ENCODE measurements around the gene PTPRD. TPM values are rescaled to one million over a fixed set of nuclear protein-coding genes. Genes with fewer than 3 reads are reported as not detected.
A peak's percentile ranks its signal among the peaks of the same experiment; 100 is the strongest.
"Not testable (repeated sequence)": the region's sequence is repeated elsewhere in the genome, so short reads cannot be mapped to it uniquely, and the experiment has no call there.

PTPRD gene
- total RNA-seq, 1 experiment from 2014 or later = 32.5 TPM

DNA sequence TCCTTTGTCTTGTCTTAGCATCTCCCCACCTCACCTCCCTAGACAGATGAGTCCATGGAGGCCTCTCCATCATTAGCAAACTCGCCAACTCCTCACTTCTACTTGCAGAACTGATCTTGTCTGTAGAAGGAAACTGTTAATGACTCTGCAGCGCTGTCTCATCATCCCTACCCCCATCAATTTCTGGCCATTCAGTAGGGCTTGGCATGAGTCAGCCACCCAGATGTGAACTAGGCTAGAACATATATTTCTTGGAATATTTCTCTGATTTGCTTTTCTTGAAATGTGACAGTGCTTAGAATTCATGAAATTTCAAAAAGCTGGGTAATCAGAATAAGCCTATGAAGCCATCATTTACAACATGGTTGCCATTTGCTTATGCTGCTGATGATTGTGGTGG lies 1688.2 kb downstream of the PTPRD start:
- Histone ChIP-seq H3K4me1 (ENCODE audit: insufficient read depth, low read length) (no peaks in the 10 kb centered on the region), H3T11ph (ENCODE audit: low read length) (no peak overlapping the region), H3K4ac (ENCODE audit: low read depth, low read length) (no peak overlapping the region), H3K4me2 (ENCODE audit: insufficient read depth, insufficient read length, low read length) (no peak overlapping the region), H3K23ac (ENCODE audit: insufficient read length, low read depth, low read length) (no peak overlapping the region), H3K23me2 (ENCODE audit: insufficient read length, low read depth, low read length, poor library complexity, severe bottlenecking) (no peaks in the 10 kb centered on the region), H3K9me3 (ENCODE audit: control insufficient read depth, low read depth, low read length) (no peaks in the 10 kb centered on the region), H2BK20ac (ENCODE audit: low read depth, low read length, poor library complexity, severe bottlenecking) (no peak overlapping the region), H3K79me2 (ENCODE audit: insufficient read depth, low read length) (no peaks in the 10 kb centered on the region), H3K14ac (ENCODE audit: insufficient read depth, low read length) (no peak overlapping the region), H3K27me3 (ENCODE audit: insufficient read depth, low read length) (no peaks in the 10 kb centered on the region), H3K9ac (ENCODE audit: extremely low read depth, insufficient read length, low read length) (no peak overlapping the region), H2BK120ac (ENCODE audit: low read depth, low read length, poor library complexity, severe bottlenecking) (no peak overlapping the region), H4K20me1 (ENCODE audit: control insufficient read depth, insufficient read depth, insufficient read length) (no peaks in the 10 kb centered on the region), H3K56ac (ENCODE audit: insufficient read length, low read depth, low read length) (no peak overlapping the region), H3K18ac (ENCODE audit: insufficient read length, low read depth, low read length) (no peak overlapping the region), H3K79me1 (ENCODE audit: insufficient read depth, low read depth, low read length, poor library complexity, severe bottlenecking) (no peaks in the 10 kb centered on the region), H2BK15ac (ENCODE audit: low read depth, low read length) (no peak overlapping the region), H2AK5ac (ENCODE audit: insufficient read length, low read length) (no peak overlapping the region), H4K8ac (replicated peaks; ENCODE audit: insufficient read length, low read depth, low read length) (no peak overlapping the region), H2AFZ (ENCODE audit: low read length) (no peak overlapping the region), H3K27ac (ENCODE audit: insufficient read length, low read depth, low read length) (no peak overlapping the region), H2BK12ac (ENCODE audit: insufficient read length, low read depth, low read length) (no peak overlapping the region), H4K5ac (ENCODE audit: insufficient read length, low read depth, low read length) (no peak overlapping the region), H2BK5ac (ENCODE audit: insufficient read length, low read length) (no peak overlapping the region), H4K91ac (ENCODE audit: insufficient read length, low read depth, low read length) (no peak overlapping the region)
- H3K27ac Mint-ChIP-seq = peak overlapping the region in 1 of 3 experiments; percentile 44; a peak in 1 of 7 replicates
- TF ChIP-seq, protein P1, sequence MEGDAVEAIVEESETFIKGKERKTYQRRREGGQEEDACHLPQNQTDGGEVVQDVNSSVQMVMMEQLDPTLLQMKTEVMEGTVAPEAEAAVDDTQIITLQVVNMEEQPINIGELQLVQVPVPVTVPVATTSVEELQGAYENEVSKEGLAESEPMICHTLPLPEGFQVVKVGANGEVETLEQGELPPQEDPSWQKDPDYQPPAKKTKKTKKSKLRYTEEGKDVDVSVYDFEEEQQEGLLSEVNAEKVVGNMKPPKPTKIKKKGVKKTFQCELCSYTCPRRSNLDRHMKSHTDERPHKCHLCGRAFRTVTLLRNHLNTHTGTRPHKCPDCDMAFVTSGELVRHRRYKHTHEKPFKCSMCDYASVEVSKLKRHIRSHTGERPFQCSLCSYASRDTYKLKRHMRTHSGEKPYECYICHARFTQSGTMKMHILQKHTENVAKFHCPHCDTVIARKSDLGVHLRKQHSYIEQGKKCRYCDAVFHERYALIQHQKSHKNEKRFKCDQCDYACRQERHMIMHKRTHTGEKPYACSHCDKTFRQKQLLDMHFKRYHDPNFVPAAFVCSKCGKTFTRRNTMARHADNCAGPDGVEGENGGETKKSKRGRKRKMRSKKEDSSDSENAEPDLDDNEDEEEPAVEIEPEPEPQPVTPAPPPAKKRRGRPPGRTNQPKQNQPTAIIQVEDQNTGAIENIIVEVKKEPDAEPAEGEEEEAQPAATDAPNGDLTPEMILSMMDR (conservative IDR thresholded peaks at IDR 0.05) = no peak
- H3K4me1 Mint-ChIP-seq = no peaks in the 10 kb centered on the region
- no CpG with 5 or more reads among the region's 2 CpGs for WGBS (ENCODE audit: extremely low coverage, insufficient read length, low lambda C conversion rate)
- H3K4me3 Mint-ChIP-seq = no peak overlapping the region
- no peaks in the 10 kb centered on the region for H3K27me3 Mint-ChIP-seq (ENCODE audit: low read depth)
- no peaks in the 10 kb centered on the region; a peak in 1 of 5 replicates for H3K9me3 Mint-ChIP-seq
- H3K36me3 Mint-ChIP-seq (ENCODE audit: insufficient read depth in 1 of 3, low read depth in 3 of 3) = no peaks in the 10 kb centered on the region
- DNase-seq = no peak

DNA sequence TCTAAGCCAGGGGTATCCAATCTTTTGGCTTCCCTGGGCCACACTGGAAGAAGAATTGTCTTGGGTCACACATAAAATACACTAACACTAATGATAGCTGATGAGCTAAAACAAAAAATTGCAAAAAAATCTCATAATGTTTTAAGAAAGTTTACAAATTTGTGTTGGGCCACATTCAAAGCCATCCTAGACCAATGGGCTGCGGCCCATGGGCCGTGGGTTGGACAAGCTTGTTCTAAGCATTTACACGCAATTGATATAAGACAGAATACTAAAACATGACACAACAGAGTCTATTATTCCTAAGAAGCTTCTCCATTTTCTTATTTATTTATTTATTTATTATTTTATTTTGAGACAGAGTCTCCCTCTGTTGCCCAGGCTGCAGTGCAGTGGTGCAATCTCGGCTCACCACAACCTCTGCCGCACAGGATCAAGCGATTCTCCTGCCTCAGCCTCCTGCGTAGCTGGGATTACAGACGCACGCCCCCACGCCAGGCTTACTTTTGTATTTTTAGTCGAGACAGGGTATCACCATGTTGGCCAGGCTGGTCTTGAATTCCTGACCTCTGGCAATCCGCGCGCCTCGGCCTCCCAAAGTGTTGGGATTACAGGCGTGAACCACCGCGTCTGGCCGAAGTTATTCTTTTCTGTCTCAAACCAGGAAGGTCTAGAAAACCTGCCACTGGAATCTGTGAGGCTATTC lies 1692.2 kb downstream of the PTPRD start:
- H3K36me3 Mint-ChIP-seq (ENCODE audit: insufficient read depth in 1 of 3, low read depth in 3 of 3); H3K14ac ChIP-seq (ENCODE audit: insufficient read depth, low read length); H3K9ac ChIP-seq (ENCODE audit: extremely low read depth, insufficient read length, low read length); H3K4me1 Mint-ChIP-seq; H3K23me2 ChIP-seq (ENCODE audit: insufficient read length, low read depth, low read length, poor library complexity, severe bottlenecking); H3K23ac ChIP-seq (ENCODE audit: insufficient read length, low read depth, low read length); H2BK12ac ChIP-seq (ENCODE audit: insufficient read length, low read depth, low read length); H4K20me1 ChIP-seq (ENCODE audit: control insufficient read depth, insufficient read depth, insufficient read length); H2AK5ac ChIP-seq (ENCODE audit: insufficient read length, low read length); H2AFZ ChIP-seq (ENCODE audit: low read length); H2BK20ac ChIP-seq (ENCODE audit: low read depth, low read length, poor library complexity, severe bottlenecking); H2BK120ac ChIP-seq (ENCODE audit: low read depth, low read length, poor library complexity, severe bottlenecking); H2BK15ac ChIP-seq (ENCODE audit: low read depth, low read length); H3K4me2 ChIP-seq (ENCODE audit: insufficient read depth, insufficient read length, low read length); H2BK5ac ChIP-seq (ENCODE audit: insufficient read length, low read length); H3K27ac ChIP-seq (ENCODE audit: insufficient read length, low read depth, low read length); H3K27me3 ChIP-seq (ENCODE audit: insufficient read depth, low read length); H3K27me3 Mint-ChIP-seq (ENCODE audit: low read depth); H3K79me1 ChIP-seq (ENCODE audit: insufficient read depth, low read depth, low read length, poor library complexity, severe bottlenecking); DNase-seq; H3K4me1 ChIP-seq (ENCODE audit: insufficient read depth, low read length); H3K4ac ChIP-seq (ENCODE audit: low read depth, low read length); H4K5ac ChIP-seq (ENCODE audit: insufficient read length, low read depth, low read length); H3K79me2 ChIP-seq (ENCODE audit: insufficient read depth, low read length); H3K9me3 ChIP-seq (ENCODE audit: control insufficient read depth, low read depth, low read length); H3K56ac ChIP-seq (ENCODE audit: insufficient read length, low read depth, low read length); H3K18ac ChIP-seq (ENCODE audit: insufficient read length, low read depth, low read length); H3K4me3 Mint-ChIP-seq; H4K91ac ChIP-seq (ENCODE audit: insufficient read length, low read depth, low read length); H3T11ph ChIP-seq (ENCODE audit: low read length); H3K27ac Mint-ChIP-seq; H4K8ac ChIP-seq (replicated peaks; ENCODE audit: insufficient read length, low read depth, low read length); H3K9me3 Mint-ChIP-seq: not testable (repeated sequence)
- WGBS (ENCODE audit: extremely low coverage, insufficient read length, low lambda C conversion rate) = no CpG with 5 or more reads among the region's 19 CpGs

Data from H9 (cell line).